ENCODE measurements around the gene ATP10B.

The ATP10B gene

DNA sequence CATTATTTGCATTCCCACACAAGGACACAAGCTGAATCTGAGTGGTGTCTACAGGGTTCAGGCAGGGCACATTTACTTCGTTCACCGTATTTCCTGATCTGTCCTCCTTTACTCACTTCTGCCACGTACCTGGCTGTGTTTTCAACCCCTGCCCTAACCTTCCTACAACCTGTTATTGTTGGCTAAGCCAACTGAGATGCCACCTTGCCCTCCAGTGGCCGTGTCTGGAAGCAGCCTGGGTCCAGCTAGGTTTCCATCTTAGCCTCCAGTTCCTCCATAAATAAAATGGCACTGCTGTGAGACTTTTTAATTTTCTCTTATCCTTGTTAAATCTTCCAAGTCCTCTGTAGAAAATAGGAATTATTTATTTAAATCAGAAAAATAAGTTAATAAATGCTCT is 64.8 kb downstream of the ATP10B start:
- H3K36me3 ChIP-seq (ENCODE audit: control insufficient read depth, insufficient read depth, low read length), result no peaks in the 10 kb centered on the region
- no peak overlapping the region for H3K9ac ChIP-seq (ENCODE audit: low read depth, low read length)
- H3K4me3 ChIP-seq (ENCODE audit: low read depth, low read length), result no peak overlapping the region
- no peaks in the 10 kb centered on the region for H3K27me3 ChIP-seq (ENCODE audit: control insufficient read depth, insufficient read depth, low read length)
- peaks cover 9% of the 10 kb centered on the region; the same call in 1 of the 2 replicates for H3K4me1 ChIP-seq (ENCODE audit: control insufficient read depth, insufficient read depth, low read length)
- H3K27ac ChIP-seq (ENCODE audit: low read depth, low read length), result no peak overlapping the region
- no peaks in the 10 kb centered on the region for H3K9me3 ChIP-seq (ENCODE audit: control insufficient read depth, insufficient read depth, low read length)

- peak overlapping the region; percentile 25 for H3K27ac ChIP-seq (ENCODE audit: low read depth, low read length)
- H3K9ac ChIP-seq (ENCODE audit: low read depth, low read length), result no peak overlapping the region
- peaks cover 18% of the 10 kb centered on the region for H3K4me1 ChIP-seq (ENCODE audit: control insufficient read depth, insufficient read depth, low read length)
- no peaks in the 10 kb centered on the region for H3K27me3 ChIP-seq (ENCODE audit: control insufficient read depth, insufficient read depth, low read length)
- H3K9me3 ChIP-seq (ENCODE audit: control insufficient read depth, insufficient read depth, low read length), result no peaks in the 10 kb centered on the region
- no peak overlapping the region for H3K4me3 ChIP-seq (ENCODE audit: low read depth, low read length)
- H3K36me3 ChIP-seq (ENCODE audit: control insufficient read depth, insufficient read depth, low read length), result no peaks in the 10 kb centered on the region
These were observed 77.2 kb downstream of the ATP10B start for GRCh38 chr5:160774666-160775315.

- H3K4me3 ChIP-seq (ENCODE audit: low read depth, low read length), result no peak overlapping the region
- peak overlapping the region; percentile 25 for H3K27ac ChIP-seq (ENCODE audit: low read depth, low read length)
- peaks cover 18% of the 10 kb centered on the region for H3K4me1 ChIP-seq (ENCODE audit: control insufficient read depth, insufficient read depth, low read length)
- H3K9ac ChIP-seq (ENCODE audit: low read depth, low read length), result no peak overlapping the region
- no peaks in the 10 kb centered on the region for H3K36me3 ChIP-seq (ENCODE audit: control insufficient read depth, insufficient read depth, low read length)
- no peaks in the 10 kb centered on the region for H3K9me3 ChIP-seq (ENCODE audit: control insufficient read depth, insufficient read depth, low read length)
- H3K27me3 ChIP-seq (ENCODE audit: control insufficient read depth, insufficient read depth, low read length), result no peaks in the 10 kb centered on the region
These were observed 78.2 kb downstream of the ATP10B start for GRCh38 chr5:160773646-160774410.

DNA sequence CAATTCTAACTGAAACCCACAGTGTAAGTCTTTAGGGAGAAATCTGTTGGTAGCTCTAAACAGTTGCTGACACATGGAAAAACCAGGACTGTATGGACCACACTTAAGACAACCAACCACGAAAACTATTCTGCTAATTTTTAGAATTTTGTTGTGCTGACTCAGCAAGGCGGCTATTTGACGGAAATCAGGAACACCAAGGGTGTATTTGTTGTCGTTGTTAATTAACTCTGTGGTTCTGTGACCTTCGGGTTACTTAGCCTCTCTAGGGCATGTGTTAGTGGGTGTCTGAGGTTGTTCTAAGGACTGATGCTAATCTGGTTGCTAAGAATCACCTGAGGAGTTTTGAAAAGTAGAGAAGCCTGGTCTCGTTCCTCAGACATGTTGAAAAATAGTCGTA is 79.2 kb downstream of the ATP10B start:
- peaks cover 18% of the 10 kb centered on the region for H3K4me1 ChIP-seq (ENCODE audit: control insufficient read depth, insufficient read depth, low read length)
- H3K36me3 ChIP-seq (ENCODE audit: control insufficient read depth, insufficient read depth, low read length), result no peaks in the 10 kb centered on the region
- no peak overlapping the region for H3K9ac ChIP-seq (ENCODE audit: low read depth, low read length)
- H3K27me3 ChIP-seq (ENCODE audit: control insufficient read depth, insufficient read depth, low read length), result no peaks in the 10 kb centered on the region
- no peak overlapping the region for H3K27ac ChIP-seq (ENCODE audit: low read depth, low read length)
- H3K9me3 ChIP-seq (ENCODE audit: control insufficient read depth, insufficient read depth, low read length), result no peaks in the 10 kb centered on the region
- H3K4me3 ChIP-seq (ENCODE audit: low read depth, low read length), result no peak overlapping the region

- Histone ChIP-seq H3K4me3 (ENCODE audit: low read depth, low read length) (no peak overlapping the region), H3K9me3 (ENCODE audit: control insufficient read depth, insufficient read depth, low read length) (no peaks in the 10 kb centered on the region), H3K27me3 (ENCODE audit: control insufficient read depth, insufficient read depth, low read length) (no peaks in the 10 kb centered on the region), H3K4me1 (ENCODE audit: control insufficient read depth, insufficient read depth, low read length) (peaks cover 18% of the 10 kb centered on the region), H3K9ac (ENCODE audit: low read depth, low read length) (no peak overlapping the region), H3K27ac (ENCODE audit: low read depth, low read length) (no peak overlapping the region), H3K36me3 (ENCODE audit: control insufficient read depth, insufficient read depth, low read length) (no peaks in the 10 kb centered on the region)
These were observed 81.3 kb downstream of the ATP10B start for GRCh38 chr5:160770718-160771117.

GRCh38 chr5:160769301-160769700 is 82.7 kb downstream of the ATP10B start:
- H3K27ac ChIP-seq (ENCODE audit: low read depth, low read length), result no peak overlapping the region
- H3K4me3 ChIP-seq (ENCODE audit: low read depth, low read length), result no peak overlapping the region
- H3K27me3 ChIP-seq (ENCODE audit: control insufficient read depth, insufficient read depth, low read length), result no peaks in the 10 kb centered on the region
- H3K9ac ChIP-seq (ENCODE audit: low read depth, low read length), result no peak overlapping the region
- no peaks in the 10 kb centered on the region for H3K36me3 ChIP-seq (ENCODE audit: control insufficient read depth, insufficient read depth, low read length)
- H3K9me3 ChIP-seq (ENCODE audit: control insufficient read depth, insufficient read depth, low read length), result no peaks in the 10 kb centered on the region
- peaks cover 7% of the 10 kb centered on the region; the same call in 1 of the 2 replicates for H3K4me1 ChIP-seq (ENCODE audit: control insufficient read depth, insufficient read depth, low read length)

- no peaks in the 10 kb centered on the region for H3K4me1 ChIP-seq (ENCODE audit: control insufficient read depth, insufficient read depth, low read length)
- no peaks in the 10 kb centered on the region for H3K9me3 ChIP-seq (ENCODE audit: control insufficient read depth, insufficient read depth, low read length)
- no peak overlapping the region for H3K4me3 ChIP-seq (ENCODE audit: low read depth, low read length)
- no peak overlapping the region for H3K9ac ChIP-seq (ENCODE audit: low read depth, low read length)
- no peaks in the 10 kb centered on the region for H3K27me3 ChIP-seq (ENCODE audit: control insufficient read depth, insufficient read depth, low read length)
- no peaks in the 10 kb centered on the region for H3K36me3 ChIP-seq (ENCODE audit: control insufficient read depth, insufficient read depth, low read length)
- no peak overlapping the region for H3K27ac ChIP-seq (ENCODE audit: low read depth, low read length)
These were observed 84.9 kb downstream of the ATP10B start for GRCh38 chr5:160767062-160767461.

DNA sequence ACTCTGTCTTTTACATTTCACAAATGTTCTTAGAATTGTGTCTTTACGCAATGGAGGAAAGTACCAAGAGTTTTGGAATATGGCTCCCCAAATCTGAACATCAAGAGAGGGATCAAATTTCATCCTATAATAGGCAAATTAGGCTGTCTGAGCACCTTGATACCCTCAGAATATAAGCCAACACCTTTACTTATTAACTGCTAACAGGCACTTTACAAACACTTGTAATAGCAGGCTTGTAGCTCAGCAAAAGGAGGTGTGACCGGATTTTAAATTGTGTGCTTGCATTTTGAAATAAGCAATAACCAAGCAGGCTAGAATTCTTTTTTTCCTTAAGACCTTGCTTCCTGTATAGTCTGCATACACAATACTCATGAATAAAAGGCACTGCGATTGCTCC is 92.0 kb downstream of the ATP10B start:
- H3K36me3 ChIP-seq (ENCODE audit: control insufficient read depth, insufficient read depth, low read length), result no peaks in the 10 kb centered on the region
- no peak overlapping the region for H3K4me3 ChIP-seq (ENCODE audit: low read depth, low read length)
- H3K4me1 ChIP-seq (ENCODE audit: control insufficient read depth, insufficient read depth, low read length), result no peaks in the 10 kb centered on the region
- no peak overlapping the region for H3K27ac ChIP-seq (ENCODE audit: low read depth, low read length)
- H3K9ac ChIP-seq (ENCODE audit: low read depth, low read length), result no peak overlapping the region
- no peaks in the 10 kb centered on the region for H3K9me3 ChIP-seq (ENCODE audit: control insufficient read depth, insufficient read depth, low read length)
- H3K27me3 ChIP-seq (ENCODE audit: control insufficient read depth, insufficient read depth, low read length), result no peaks in the 10 kb centered on the region

- Histone ChIP-seq H3K27ac (ENCODE audit: low read depth, low read length) (no peak overlapping the region), H3K4me1 (ENCODE audit: control insufficient read depth, insufficient read depth, low read length) (no peaks in the 10 kb centered on the region)
These were observed 94.8 kb downstream of the ATP10B start for GRCh38 chr5:160757194-160757593.

DNA sequence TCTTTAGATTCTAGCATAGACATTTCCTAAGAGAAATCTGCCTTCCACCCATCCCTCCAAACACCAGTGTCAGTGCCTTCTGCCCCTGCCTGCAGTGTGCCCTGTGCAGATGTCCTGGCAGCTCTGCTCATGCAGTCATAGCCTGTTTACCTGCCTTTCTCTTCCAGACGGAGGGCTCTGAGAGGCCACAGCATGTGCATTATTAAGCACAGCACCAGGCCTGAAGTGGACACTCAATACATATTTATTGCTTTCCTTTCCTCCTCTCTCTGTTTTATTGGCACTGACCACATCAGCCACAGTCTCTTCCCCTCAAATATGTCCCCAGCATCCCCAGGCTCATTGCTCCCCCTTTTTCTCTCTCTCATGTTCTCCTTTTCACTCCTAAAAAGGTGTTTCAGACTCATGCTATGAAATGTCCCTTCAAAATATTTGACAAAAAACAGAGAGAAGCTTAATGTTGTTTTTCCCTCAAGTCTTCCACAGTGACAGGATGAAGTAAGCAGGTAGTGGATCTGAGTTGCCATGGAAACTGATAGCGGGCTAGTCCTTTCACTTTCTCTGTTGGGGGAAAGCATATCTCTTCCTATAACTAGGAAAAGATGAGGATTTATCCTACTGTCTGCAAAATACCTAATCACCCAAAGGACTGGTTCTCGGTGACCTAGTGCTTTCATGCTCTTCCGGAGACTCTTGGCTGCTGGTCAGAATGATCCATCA is 100.9 kb downstream of the ATP10B start:
- Histone ChIP-seq H3K36me3 (ENCODE audit: control insufficient read depth, insufficient read depth, low read length) (no peaks in the 10 kb centered on the region), H3K27me3 (ENCODE audit: control insufficient read depth, insufficient read depth, low read length) (no peaks in the 10 kb centered on the region), H3K4me3 (ENCODE audit: low read depth, low read length) (no peak overlapping the region), H3K9me3 (ENCODE audit: control insufficient read depth, insufficient read depth, low read length) (no peaks in the 10 kb centered on the region), H3K27ac (ENCODE audit: low read depth, low read length) (no peak overlapping the region), H3K4me1 (ENCODE audit: control insufficient read depth, insufficient read depth, low read length) (no peaks in the 10 kb centered on the region), H3K9ac (ENCODE audit: low read depth, low read length) (no peak overlapping the region)

More at GRCh38 chr5:160757194-160757593, 94.8 kb downstream of the ATP10B start:
- no peaks in the 10 kb centered on the region for H3K9me3 ChIP-seq (ENCODE audit: control insufficient read depth, insufficient read depth, low read length)
- no peak overlapping the region for H3K4me3 ChIP-seq (ENCODE audit: low read depth, low read length)
- no peak overlapping the region for H3K9ac ChIP-seq (ENCODE audit: low read depth, low read length)
- H3K27me3 ChIP-seq (ENCODE audit: control insufficient read depth, insufficient read depth, low read length), result no peaks in the 10 kb centered on the region
- no peaks in the 10 kb centered on the region for H3K36me3 ChIP-seq (ENCODE audit: control insufficient read depth, insufficient read depth, low read length)

- Histone ChIP-seq H3K36me3 (ENCODE audit: control insufficient read depth, insufficient read depth, low read length) (no peaks in the 10 kb centered on the region), H3K27me3 (ENCODE audit: control insufficient read depth, insufficient read depth, low read length) (no peaks in the 10 kb centered on the region), H3K9ac (ENCODE audit: low read depth, low read length) (no peak overlapping the region), H3K9me3 (ENCODE audit: control insufficient read depth, insufficient read depth, low read length) (no peaks in the 10 kb centered on the region), H3K4me3 (ENCODE audit: low read depth, low read length) (no peak overlapping the region), H3K4me1 (ENCODE audit: control insufficient read depth, insufficient read depth, low read length) (peaks cover 4% of the 10 kb centered on the region), H3K27ac (ENCODE audit: low read depth, low read length) (no peak overlapping the region)
These were observed 102.3 kb downstream of the ATP10B start for GRCh38 chr5:160749682-160750081.
